GM23338 (cell line): ENCODE measurements around the gene PRSS2. TPM values are rescaled to one million over a fixed set of nuclear protein-coding genes. Genes with fewer than 3 reads are reported as not detected.

Experiments used
- ATAC-seq: fragments of 200-7000 bp; cut with Tn5 transposase; 3 replicates; pipeline ENCODE4 v1.9.1; 2020
- DNase-seq: peaks from one replicate; pipeline ENCODE4 v3.0.0-alpha.2; 2015; ENCODE audit warnings: low spot score
- H2AFZ ChIP-seq: fragments of 200-600 bp; sonication (generic); 2 replicates; pipeline ENCODE4 v1.8.0; 2016; ENCODE audit warnings: antibody characterized with exemption, mild to moderate bottlenecking, moderate library complexity
- H3F3A ChIP-seq: fragments of 200-600 bp; sonication (generic); replicated peaks from 2 replicates; pipeline ENCODE4 v1.8.0; 2017; ENCODE audit warnings: antibody characterized with exemption, mixed run types, low read depth
- H3K27ac ChIP-seq: fragments of 200-600 bp; sonication (generic); 2 replicates; pipeline ENCODE4 v1.6.1; 2016; ENCODE audit warnings: low read depth
- H3K27me3 ChIP-seq: fragments of 200-600 bp; sonication (generic); 2 replicates; pipeline ENCODE4 v1.8.0; 2016; ENCODE audit warnings: mild to moderate bottlenecking, mixed run types, moderate library complexity; ENCODE audit not compliant: insufficient read depth
- H3K36me3 ChIP-seq: fragments of 200-600 bp; sonication (generic); 2 replicates; pipeline ENCODE4 v1.8.0; 2016; ENCODE audit warnings: mild to moderate bottlenecking; ENCODE audit not compliant: insufficient read depth
- H3K4me1 ChIP-seq: fragments of 200-600 bp; sonication (generic); 2 replicates; pipeline ENCODE4 v1.8.0; 2016; ENCODE audit warnings: mild to moderate bottlenecking, moderate library complexity; ENCODE audit not compliant: insufficient read depth
- H3K4me2 ChIP-seq: fragments of 200-600 bp; sonication (generic); 2 replicates; pipeline ENCODE4 v1.7.1; 2017; ENCODE audit warnings: mixed run types
- H3K4me3 ChIP-seq: fragments of 200-600 bp; sonication (generic); 2 replicates; pipeline ENCODE4 v1.6.1; 2016; ENCODE audit warnings: mixed run types
- H3K79me2 ChIP-seq: fragments of 200-600 bp; sonication (generic); replicated peaks from 2 replicates; pipeline ENCODE4 v1.8.0; 2017; ENCODE audit warnings: mild to moderate bottlenecking; ENCODE audit not compliant: insufficient read depth
- H3K9me2 ChIP-seq: fragments of 200-600 bp; sonication (generic); 2 replicates; pipeline ENCODE4 v1.8.0; 2017; ENCODE audit not compliant: insufficient read depth
- H4K20me1 ChIP-seq: fragments of 200-600 bp; sonication (generic); replicated peaks from 2 replicates; pipeline ENCODE4 v1.8.0; 2017; ENCODE audit warnings: mild to moderate bottlenecking; ENCODE audit not compliant: insufficient read depth
- H3K27ac Mint-ChIP-seq: 2 replicates; pipeline ENCODE4 v1.8.0; 2020; ENCODE audit warnings: inconsistent platforms, mild to moderate bottlenecking, moderate library complexity, mixed read lengths
- H3K27me3 Mint-ChIP-seq: 3 replicates; pipeline ENCODE4 v1.8.0; 2022; ENCODE audit warnings: low read depth, mild to moderate bottlenecking, moderate library complexity, mixed read lengths, inconsistent platforms; ENCODE audit not compliant: insufficient read depth, poor library complexity
- H3K36me3 Mint-ChIP-seq: 3 replicates; pipeline ENCODE4 v1.8.0; 2021; ENCODE audit warnings: low read depth, mild to moderate bottlenecking, inconsistent platforms, moderate library complexity, mixed read lengths
- H3K4me1 Mint-ChIP-seq: 3 replicates; pipeline ENCODE4 v1.8.0; 2020; ENCODE audit warnings: mild to moderate bottlenecking, inconsistent platforms, mixed read lengths
- H3K4me3 Mint-ChIP-seq: 3 replicates; pipeline ENCODE4 v1.8.0; 2021; ENCODE audit warnings: moderate library complexity, mild to moderate bottlenecking, inconsistent platforms, mixed read lengths
- H3K9me3 Mint-ChIP-seq: 3 replicates; pipeline ENCODE4 v1.8.0; 2020; ENCODE audit warnings: moderate library complexity, mild to moderate bottlenecking, inconsistent platforms, mixed read lengths
- CREB1 ChIP-seq: fragments of 250-450 bp; sonication (Bioruptor Pico); IDR thresholded peaks from 2 replicates; pipeline ENCODE4 v1.5.0; 2020; ENCODE audit warnings: low read depth, mild to moderate bottlenecking, moderate library complexity
- ETS1 ChIP-seq: IDR thresholded peaks from 2 replicates; pipeline ENCODE4 v1.6.1; 2016; ENCODE audit warnings: antibody characterized with exemption
- EZH2 ChIP-seq: fragments of 200-600 bp; sonication (generic); IDR thresholded peaks from one replicate; pipeline ENCODE4 v1.8.0; 2017; ENCODE audit warnings: antibody characterized with exemption, mild to moderate bottlenecking, low read depth; ENCODE audit not compliant: unreplicated experiment
- EZH2phosphoT487 ChIP-seq: fragments of 200-600 bp; sonication (generic); IDR thresholded peaks from one replicate; pipeline ENCODE4 v1.8.1; 2018; ENCODE audit warnings: antibody characterized with exemption; ENCODE audit not compliant: unreplicated experiment
- JUNB ChIP-seq: IDR thresholded peaks from one replicate; pipeline ENCODE4 v1.6.1; 2016; ENCODE audit warnings: antibody characterized with exemption; ENCODE audit not compliant: unreplicated experiment
- NANOG ChIP-seq: IDR thresholded peaks from 2 replicates; pipeline ENCODE4 v1.6.1; 2016; ENCODE audit warnings: antibody characterized with exemption, borderline replicate concordance
- POLR2AphosphoS5 ChIP-seq: IDR thresholded peaks from 2 replicates; pipeline ENCODE4 v1.6.1; 2016; ENCODE audit warnings: antibody characterized with exemption, low read depth
- REST ChIP-seq: IDR thresholded peaks from one replicate; pipeline ENCODE4 v1.6.1; 2018; ENCODE audit warnings: antibody characterized with exemption; ENCODE audit not compliant: unreplicated experiment
- STAT1 ChIP-seq: IDR thresholded peaks from one replicate; pipeline ENCODE4 v1.6.1; 2016; ENCODE audit warnings: antibody characterized with exemption; ENCODE audit not compliant: unreplicated experiment
- ZNF114 ChIP-seq: fragments of 250-450 bp; sonication (Bioruptor Pico); IDR thresholded peaks from 2 replicates; pipeline ENCODE4 v1.5.0; 2020; ENCODE audit warnings: mild to moderate bottlenecking, moderate library complexity
- ZNF331 ChIP-seq: fragments of 250-450 bp; sonication (Bioruptor Pico); IDR thresholded peaks from 2 replicates; pipeline ENCODE4 v1.5.0; 2020; ENCODE audit warnings: low read depth, mild to moderate bottlenecking, moderate library complexity
- ZNF462 ChIP-seq: fragments of 250-450 bp; sonication (Bioruptor Pico); IDR thresholded peaks from 2 replicates; pipeline ENCODE4 v1.5.0; 2020; ENCODE audit warnings: mild to moderate bottlenecking, moderate library complexity
- polyA plus RNA-seq: library from polyadenylated mRNA; unstranded; fragments of >200 nt; fragmentation: Nextera tagmentation; extraction: Ambion mirVana; gene quantifications from 2 replicates; pipeline ENCODE4 v1.2.1, GENCODE V29; 2016
- total RNA-seq: library from RNA; depleted of rRNA; stranded (reverse); fragments of >200 nt; shearing (Covaris generic); gene quantifications from 2 replicates; pipeline ENCODE4 v1.2.3, GENCODE V29; 2014

Gene PRSS2
- total and polyA plus RNA-seq, 2 experiments from 2014 or later = not detected

- Mint-ChIP-seq H3K27ac (peak overlapping the region; percentile 76), H3K4me3 (peak overlapping the region; percentile 38), H3K9me3 (no peaks in the 10 kb centered on the region), H3K4me1 (peaks cover 59% of the 10 kb centered on the region), H3K27me3 (peaks cover 10% of the 10 kb centered on the region), H3K36me3 (no peaks in the 10 kb centered on the region)
- Histone ChIP-seq H3F3A (no peaks in the 10 kb centered on the region), H3K27ac (peak overlapping the region; percentile 81), H3K27me3 (no peaks in the 10 kb centered on the region), H4K20me1 (no peaks in the 10 kb centered on the region), H3K4me1 (peaks cover 50% of the 10 kb centered on the region), H3K9me2 (no peaks in the 10 kb centered on the region), H3K4me3 (peak overlapping the region; percentile 11; the same call in 1 of the 2 replicates), H3K4me2 (peak overlapping the region; percentile 40), H2AFZ (no peak overlapping the region), H3K79me2 (no peaks in the 10 kb centered on the region), H3K36me3 (no peaks in the 10 kb centered on the region)
- ATAC-seq = peak; percentile 91
- peak; percentile 86 for DNase-seq
- TF ChIP-seq ZNF462 = peak; percentile 68
- no peak for TF ChIP-seq ZNF114
- TF ChIP-seq REST = no peak
- no peak for TF ChIP-seq EZH2
- TF ChIP-seq ETS1 = no peak
- no peak for TF ChIP-seq CREB1 (CRISPR knock-in tag)
- TF ChIP-seq ZNF331 = no peak
- TF ChIP-seq NANOG = peak; percentile 56; the same call in 1 of the 2 replicates
- no peak for TF ChIP-seq POLR2AphosphoS5
- no peak for TF ChIP-seq EZH2phosphoT487
- TF ChIP-seq STAT1 = no peak
- TF ChIP-seq JUNB = no peak
Observed at GRCh38 chr7:142813226-142813625, 42.5 kb downstream of the PRSS2 start.
